Thyroid gland (tissue), 4 donors: Measurements from ENCODE around the gene SPATA31A3.
"Not testable (repeated sequence)": the region's sequence is repeated elsewhere in the genome, so short reads cannot be mapped to it uniquely, and the experiment has no call there.

Experiments
- CTCF ChIP-seq, 6 experiments: fragments of 200-600 bp in 3 of 6; fragments of 450-650 bp in 3 of 6; sonication (generic) in 3 of 6; IDR thresholded peaks; one replicate each; pipeline ENCODE4 v1.5.1; 2016 to 2019; ENCODE audit warnings: antibody characterized with exemption in 6 of 6, mild to moderate bottlenecking in 2 of 6, inconsistent platforms in 1 of 6, moderate library complexity in 1 of 6
- POLR2A ChIP-seq, 2 donors: fragments of 450-650 bp; IDR thresholded peaks; one replicate each; pipeline ENCODE4 v1.6.1; 2017; ENCODE audit warnings: antibody characterized with exemption in 2 of 2, mild to moderate bottlenecking in 2 of 2, moderate library complexity in 1 of 2

DNA sequence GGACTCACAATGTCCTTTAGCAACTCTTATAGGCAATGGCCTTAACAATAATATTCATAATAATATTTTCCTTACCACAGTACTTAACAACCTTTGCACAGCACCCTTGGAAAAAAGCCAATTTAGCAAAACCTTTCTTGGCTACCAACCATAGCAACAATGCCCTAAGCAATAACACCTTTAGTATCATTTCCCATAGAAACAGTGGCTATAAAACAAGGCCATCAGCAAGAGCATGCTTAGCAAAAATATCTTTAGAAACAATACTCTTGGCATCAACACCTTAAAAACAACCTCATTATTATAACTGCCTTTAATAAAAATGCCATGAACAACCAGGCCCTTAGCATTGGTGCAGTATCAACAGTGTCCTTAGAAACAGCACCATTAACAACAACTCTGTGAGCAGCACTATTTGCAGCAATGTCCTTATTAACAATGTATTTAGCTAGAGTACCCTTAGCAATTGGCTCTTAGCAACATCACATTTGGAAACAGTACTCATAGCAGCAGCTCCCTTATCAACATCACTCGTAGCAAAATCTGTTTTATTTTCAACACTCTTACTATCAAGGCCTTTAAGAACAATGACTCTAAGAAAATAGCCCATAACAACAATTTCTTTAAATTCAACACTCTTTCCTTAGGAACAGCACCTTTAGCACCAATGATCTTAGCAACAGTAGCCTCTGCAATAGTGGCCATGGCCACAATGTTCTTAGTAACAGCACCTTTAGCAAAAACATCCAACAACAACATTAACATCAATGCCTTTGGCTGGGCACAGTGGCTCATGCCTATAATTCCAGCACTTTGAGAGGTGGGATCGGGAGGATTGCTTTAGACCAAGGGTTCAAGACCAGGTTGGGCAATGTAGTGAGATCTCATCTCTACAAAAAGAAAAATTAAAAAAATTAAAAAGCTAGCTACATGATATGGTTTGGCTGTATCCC lies 52.2 kb downstream of the SPATA31A3 start:
- TF ChIP-seq CTCF, POLR2A (IDR thresholded peaks at IDR 0.05): not testable (repeated sequence)
